ENCODE results near the gene PAX5.
"Not testable (repeated sequence)": the region's sequence is repeated elsewhere in the genome, so short reads cannot be mapped to it uniquely, and the experiment has no call there.

Gene PAX5

GRCh38 chr9:36878986-36879982 is 154.8 kb downstream of the PAX5 start:
- no peak for DNase-seq (ENCODE audit: low spot score)

GRCh38 chr9:36877239-36877638 is 156.8 kb downstream of the PAX5 start:
- DNase-seq (ENCODE audit: low spot score): no peak

GRCh38 chr9:36876056-36876455 is 158.0 kb downstream of the PAX5 start:
- DNase-seq (ENCODE audit: low spot score): no peak

GRCh38 chr9:36874921-36875320 is 159.1 kb downstream of the PAX5 start:
- no peak for DNase-seq (ENCODE audit: low spot score)

GRCh38 chr9:36874261-36874660 is 159.8 kb downstream of the PAX5 start:
- DNase-seq (ENCODE audit: low spot score): no peak

GRCh38 chr9:36873247-36873875 is 160.7 kb downstream of the PAX5 start:
- DNase-seq (ENCODE audit: low spot score): peak; percentile 72

- no peak for DNase-seq (ENCODE audit: low spot score)
Observed at GRCh38 chr9:36872641-36873040, 161.4 kb downstream of the PAX5 start.

- DNase-seq (ENCODE audit: low spot score): no peak
Observed at GRCh38 chr9:36871606-36872005, 162.5 kb downstream of the PAX5 start.

GRCh38 chr9:36870960-36871359 is 163.1 kb downstream of the PAX5 start:
- no peak for DNase-seq (ENCODE audit: low spot score)

- DNase-seq (ENCODE audit: low spot score): not testable (repeated sequence)
Observed at GRCh38 chr9:36869605-36870004, 164.5 kb downstream of the PAX5 start.

- no peak for DNase-seq (ENCODE audit: low spot score)
Observed at GRCh38 chr9:36868586-36869282, 165.3 kb downstream of the PAX5 start.

GRCh38 chr9:36867672-36868471 is 166.2 kb downstream of the PAX5 start:
- peak; percentile 52 for DNase-seq (ENCODE audit: low spot score)

GRCh38 chr9:36867241-36867640 is 166.8 kb downstream of the PAX5 start:
- no peak for DNase-seq (ENCODE audit: low spot score)

GRCh38 chr9:36866840-36867239 is 167.2 kb downstream of the PAX5 start:
- DNase-seq (ENCODE audit: low spot score): no peak

- no peak for DNase-seq (ENCODE audit: low spot score)
Observed at GRCh38 chr9:36865731-36866635, 168.1 kb downstream of the PAX5 start.

- DNase-seq (ENCODE audit: low spot score): no peak
Observed at GRCh38 chr9:36864491-36865410, 169.3 kb downstream of the PAX5 start.

GRCh38 chr9:36862206-36863145 is 171.6 kb downstream of the PAX5 start:
- peak; percentile 13 for DNase-seq (ENCODE audit: low spot score)

- no peak for DNase-seq (ENCODE audit: low spot score)
Observed at GRCh38 chr9:36861528-36862205, 172.4 kb downstream of the PAX5 start.
